Esophagus muscularis mucosa (tissue), 4 donors: ENCODE results near the gene LMBRD2. TPM values are rescaled to one million over a fixed set of nuclear protein-coding genes. Genes with fewer than 3 reads are reported as not detected.

Experiments
- DNase-seq: peaks from one replicate; pipeline ENCODE4 v3.0.0-alpha.2; 2017; ENCODE audit errors: extremely low spot score
- H3K27ac ChIP-seq, 4 donors: fragments of 200-600 bp; sonication (generic); replicated peaks in 1 of 4; 1 replicate in 3 of 4; 2 replicates in 1 of 4; pipeline ENCODE4 v1.5.1; 2016 to 2019; ENCODE audit warnings: mild to moderate bottlenecking in 1 of 4
- H3K27me3 ChIP-seq, 4 donors: fragments of 200-600 bp; sonication (generic); one replicate each; pipeline versions ENCODE4 v1.5.1 to v1.6.0; 2016 to 2019
- H3K36me3 ChIP-seq, 4 donors: fragments of 200-600 bp; sonication (generic); one replicate each; pipeline ENCODE4 v1.5.1; 2016 to 2019
- H3K4me1 ChIP-seq, 4 donors: fragments of 200-600 bp; sonication (generic); one replicate each; pipeline ENCODE4 v1.5.1; 2016 to 2019
- H3K4me3 ChIP-seq, 4 donors: fragments of 200-600 bp; sonication (generic); 1 replicate in 2 of 4; 2 replicates in 2 of 4; pipeline ENCODE4 v1.5.1; 2016 to 2019; ENCODE audit warnings: mild to moderate bottlenecking in 4 of 4, moderate library complexity in 1 of 4
- H3K9me3 ChIP-seq, 4 donors: fragments of 200-600 bp; sonication (generic); 1 replicate in 3 of 4; 2 replicates in 1 of 4; pipeline ENCODE4 v1.5.1; 2016 to 2019
- EP300 ChIP-seq: sonication (generic); formaldehyde crosslinking; IDR thresholded peaks from one replicate; pipeline ENCODE4 v1.6.1; 2017; ENCODE audit warnings: antibody characterized with exemption
- POLR2A ChIP-seq: fragments of 450-650 bp; IDR thresholded peaks from one replicate; pipeline ENCODE4 v1.6.1; 2017; ENCODE audit warnings: antibody characterized with exemption, moderate library complexity, mild to moderate bottlenecking, low read depth
- POLR2AphosphoS5 ChIP-seq, 2 donors: sonication (generic); formaldehyde crosslinking; IDR thresholded peaks; one replicate each; pipeline ENCODE4 v1.6.1; 2017; ENCODE audit warnings: antibody characterized with exemption in 2 of 2
- WGBS: methylation state at CpG from one replicate; pipeline ENCODE4 v1.1.5; 2018; 5-methylcytosine and 5-hydroxymethylcytosine counted together
- intact Hi-C: fragments of 100-400 bp; cut with DNase I; formaldehyde crosslinking; loops from one replicate; pipeline ENCODE4 v1.15.1; 2023
- total RNA-seq, 4 donors: library from RNA; depleted of rRNA; stranded (reverse); fragments of >200 nt; gene quantifications; one replicate each; pipeline versions ENCODE4 v1.1.0 to v1.2.1, GENCODE V29; 2016
- TF ChIP-seq, protein P1 (sequence below), 3 experiments: fragments of 200-600 bp in 2 of 3; fragments of 450-650 bp in 1 of 3; sonication (generic) in 2 of 3; IDR thresholded peaks; one replicate each; pipeline ENCODE4 v1.5.1; 2017 to 2019; ENCODE audit warnings: antibody characterized with exemption in 3 of 3, mild to moderate bottlenecking in 2 of 3, moderate library complexity in 1 of 3

Gene LMBRD2
- total RNA-seq, 4 donors from 2014 or later = 10.4 to 12.5 (median 11.2) TPM

DNA sequence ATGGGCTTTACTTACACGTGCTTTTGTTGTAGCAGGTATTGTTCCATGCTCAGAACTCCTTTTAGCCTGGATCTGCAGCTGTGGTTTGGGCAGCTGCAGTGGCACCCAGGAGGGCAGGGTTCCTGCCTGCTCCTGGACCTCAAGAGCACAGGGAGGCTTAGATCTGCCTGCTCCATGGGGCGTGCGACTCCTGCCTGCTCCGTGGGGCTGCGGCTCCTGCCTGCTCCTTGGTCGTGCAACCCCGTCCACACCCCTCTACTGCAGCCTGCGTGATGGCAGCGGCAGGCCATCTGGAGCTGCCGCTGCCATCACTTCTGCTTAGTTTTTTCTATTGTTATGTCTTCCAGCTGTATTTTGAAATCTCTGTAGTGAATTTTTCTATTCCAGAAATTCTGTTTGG lies 73.3 kb downstream of the LMBRD2 start:
- no peak overlapping the region for H3K27ac ChIP-seq
- intact Hi-C loops = no loop called here

DNA sequence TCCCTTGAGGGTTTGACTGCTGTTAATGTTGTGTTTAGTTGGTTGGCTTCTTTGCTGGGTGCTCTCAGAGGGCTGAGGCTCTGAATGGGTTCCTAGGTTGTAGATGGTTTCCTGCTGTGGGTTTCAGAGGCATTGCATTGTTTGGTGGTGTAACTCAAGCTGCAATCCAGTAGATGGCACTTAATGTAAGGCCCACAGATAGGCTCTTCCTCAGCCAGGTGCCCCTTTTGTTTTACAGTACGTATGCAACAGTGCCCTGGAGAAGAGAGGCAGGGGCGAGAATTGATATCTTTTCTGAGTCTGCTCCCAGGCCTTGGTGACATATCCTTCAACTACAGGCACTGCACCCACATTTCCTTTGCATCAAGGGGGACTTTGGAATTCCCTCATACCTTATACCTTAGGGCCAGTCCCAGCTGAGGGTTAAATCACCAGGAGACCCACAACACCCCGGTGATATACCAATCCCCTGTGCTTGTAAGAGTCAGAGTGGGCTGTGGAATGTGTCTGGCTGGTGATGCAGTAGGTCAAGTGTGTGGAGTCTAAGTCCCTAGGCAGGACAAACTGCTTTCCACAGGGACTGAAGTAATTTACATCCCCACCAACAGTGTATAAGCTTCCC lies 78.0 kb downstream of the LMBRD2 start:
- H3K36me3 ChIP-seq = no peaks in the 10 kb centered on the region
- intact Hi-C loops = no loop called here
- H3K27me3 ChIP-seq = no peaks in the 10 kb centered on the region
- H3K9me3 ChIP-seq = no peaks in the 10 kb centered on the region
- H3K4me1 ChIP-seq = no peaks in the 10 kb centered on the region
- no peak for DNase-seq
- WGBS = 80% methylated on average over 3 of the region's 3 CpGs
- no peak overlapping the region for H3K27ac ChIP-seq
- TF ChIP-seq POLR2A = no peak
- TF ChIP-seq, protein P1, sequence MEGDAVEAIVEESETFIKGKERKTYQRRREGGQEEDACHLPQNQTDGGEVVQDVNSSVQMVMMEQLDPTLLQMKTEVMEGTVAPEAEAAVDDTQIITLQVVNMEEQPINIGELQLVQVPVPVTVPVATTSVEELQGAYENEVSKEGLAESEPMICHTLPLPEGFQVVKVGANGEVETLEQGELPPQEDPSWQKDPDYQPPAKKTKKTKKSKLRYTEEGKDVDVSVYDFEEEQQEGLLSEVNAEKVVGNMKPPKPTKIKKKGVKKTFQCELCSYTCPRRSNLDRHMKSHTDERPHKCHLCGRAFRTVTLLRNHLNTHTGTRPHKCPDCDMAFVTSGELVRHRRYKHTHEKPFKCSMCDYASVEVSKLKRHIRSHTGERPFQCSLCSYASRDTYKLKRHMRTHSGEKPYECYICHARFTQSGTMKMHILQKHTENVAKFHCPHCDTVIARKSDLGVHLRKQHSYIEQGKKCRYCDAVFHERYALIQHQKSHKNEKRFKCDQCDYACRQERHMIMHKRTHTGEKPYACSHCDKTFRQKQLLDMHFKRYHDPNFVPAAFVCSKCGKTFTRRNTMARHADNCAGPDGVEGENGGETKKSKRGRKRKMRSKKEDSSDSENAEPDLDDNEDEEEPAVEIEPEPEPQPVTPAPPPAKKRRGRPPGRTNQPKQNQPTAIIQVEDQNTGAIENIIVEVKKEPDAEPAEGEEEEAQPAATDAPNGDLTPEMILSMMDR (IDR thresholded peaks at IDR 0.05) = no peak
- TF ChIP-seq EP300 = no peak
- no peak for TF ChIP-seq POLR2AphosphoS5 (IDR thresholded peaks at IDR 0.05)
- no peak overlapping the region for H3K4me3 ChIP-seq

More for the DNA sequence above, 73.3 kb downstream of the LMBRD2 start:
- H3K36me3 ChIP-seq = no peaks in the 10 kb centered on the region
- TF ChIP-seq EP300 (no peak), POLR2AphosphoS5 (IDR thresholded peaks at IDR 0.05) (no peak), POLR2A (no peak)
- TF ChIP-seq, protein P1 (IDR thresholded peaks at IDR 0.05) = no peak
- H3K9me3 ChIP-seq = no peaks in the 10 kb centered on the region
- WGBS = 66% methylated on average over 10 of the region's 10 CpGs
- no peak for DNase-seq
- peaks cover 0 to 14% (median 0%) of the 10 kb centered on the region in 4 donors for H3K27me3 ChIP-seq
- no peaks in the 10 kb centered on the region for H3K4me1 ChIP-seq
- no peak overlapping the region for H3K4me3 ChIP-seq

DNA sequence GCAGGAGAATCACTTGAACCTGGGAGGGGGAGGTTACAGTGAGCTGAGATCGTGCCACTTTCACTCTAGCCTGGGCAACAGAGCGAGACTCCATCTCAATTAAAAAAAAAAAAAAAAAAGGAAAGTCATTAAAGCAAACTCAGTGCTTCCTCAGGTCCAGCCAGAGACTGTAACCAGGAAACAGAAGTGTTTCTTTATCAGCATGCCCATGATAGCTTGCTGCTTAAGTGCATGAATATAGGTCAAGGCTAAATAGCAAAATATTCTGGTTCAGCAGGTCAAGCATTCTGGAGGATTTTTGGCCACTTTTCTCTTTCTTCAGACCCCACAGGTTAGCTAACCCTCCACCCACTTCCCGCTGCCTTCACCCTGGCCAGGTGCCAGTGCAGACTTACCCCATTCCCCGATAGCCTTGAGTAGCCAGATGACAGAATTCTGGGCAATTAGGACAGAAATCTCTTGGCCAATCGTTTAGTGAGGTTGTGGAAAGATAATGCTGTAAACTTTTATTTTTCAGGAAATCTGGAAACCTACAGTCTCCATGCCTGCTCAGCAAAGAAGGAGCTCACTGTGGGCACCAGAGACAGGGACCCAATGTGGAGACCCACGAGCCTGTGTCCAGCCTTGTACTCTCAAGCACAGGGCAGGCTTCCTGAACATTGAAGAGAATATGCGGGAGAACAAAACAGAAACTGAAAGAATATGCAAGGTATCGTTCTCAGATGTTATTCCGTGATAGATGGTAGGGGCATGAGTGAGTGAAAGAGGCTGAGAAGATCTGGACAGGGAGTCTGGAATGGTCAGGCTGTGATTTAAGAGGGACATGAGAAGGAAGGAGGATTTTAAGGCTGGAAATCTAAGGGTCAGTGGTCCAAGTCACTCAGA lies 80.8 kb downstream of the LMBRD2 start:
- Histone ChIP-seq H3K4me1 (peaks cover 0 to 6% (median 0%) of the 10 kb centered on the region in 4 donors), H3K9me3 (no peaks in the 10 kb centered on the region), H3K4me3 (no peak overlapping the region), H3K27me3 (peaks cover 0 to 18% (median 0%) of the 10 kb centered on the region in 4 donors), H3K36me3 (no peaks in the 10 kb centered on the region), H3K27ac (no peak overlapping the region)
- intact Hi-C loops = no loop called here
- no peak for DNase-seq
- 66% methylated on average over 9 of the region's 9 CpGs for WGBS
- TF ChIP-seq POLR2AphosphoS5 (IDR thresholded peaks at IDR 0.05) = no peak
- TF ChIP-seq POLR2A = no peak
- TF ChIP-seq, protein P1 (IDR thresholded peaks at IDR 0.05) = no peak
- TF ChIP-seq EP300 = no peak

DNA sequence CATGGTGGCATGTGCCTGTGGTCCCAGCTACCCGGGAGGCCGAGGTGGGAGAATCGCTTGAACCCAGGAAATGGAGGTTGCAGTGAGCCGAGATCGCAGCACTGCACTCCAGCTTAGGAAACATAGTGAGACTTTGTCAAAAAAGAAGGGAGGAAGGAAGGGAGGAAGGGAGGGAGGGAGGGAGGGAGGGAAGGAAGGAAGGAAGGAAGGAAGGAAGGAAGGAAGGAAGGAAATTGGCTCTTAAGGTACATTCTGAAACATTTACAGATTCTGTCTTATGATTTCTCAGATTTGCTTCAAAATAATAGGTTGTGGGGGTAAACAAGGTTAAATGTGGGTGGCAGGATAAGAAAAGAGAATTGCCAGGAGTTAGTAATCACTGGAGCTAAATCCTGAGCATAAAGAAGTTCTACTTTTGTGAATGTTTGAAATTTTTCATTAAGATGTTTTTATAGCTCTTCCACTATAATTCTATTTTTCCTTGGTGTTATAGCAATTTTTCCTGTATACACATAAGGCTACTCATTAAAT lies 82.9 kb downstream of the LMBRD2 start:
- Histone ChIP-seq H3K4me3 (no peak overlapping the region), H3K27ac (no peak overlapping the region), H3K4me1 (peaks cover 0 to 6% (median 0%) of the 10 kb centered on the region in 4 donors), H3K27me3 (peaks cover 0 to 20% (median 0%) of the 10 kb centered on the region in 4 donors), H3K9me3 (no peaks in the 10 kb centered on the region), H3K36me3 (no peaks in the 10 kb centered on the region)
- intact Hi-C loops = no loop called here
- DNase-seq = no peak
- WGBS = 92% methylated on average over 5 of the region's 5 CpGs
- TF ChIP-seq, protein P1 (IDR thresholded peaks at IDR 0.05) = no peak
- TF ChIP-seq EP300 = no peak
- no peak for TF ChIP-seq POLR2A
- TF ChIP-seq POLR2AphosphoS5 (IDR thresholded peaks at IDR 0.05) = no peak
